ENCODE data around the gene SEMA4C.

Gene SEMA4C

GRCh38 chr2:96878796-96879544, 9.1 kb upstream of the SEMA4C start:
- H3K4me3 Mint-ChIP-seq = no peak overlapping the region
- H3K36me3 Mint-ChIP-seq (ENCODE audit: low read depth) = no peaks in the 10 kb centered on the region
- H3K4me1 Mint-ChIP-seq (ENCODE audit: low read depth) = peaks cover 18% of the 10 kb centered on the region
- DNase-seq = no peak
- no peaks in the 10 kb centered on the region for H3K9me3 Mint-ChIP-seq
- H3K27me3 Mint-ChIP-seq = no peaks in the 10 kb centered on the region
- H3K27ac Mint-ChIP-seq = no peak overlapping the region

GRCh38 chr2:96878171-96878570, 8.3 kb upstream of the SEMA4C start:
- Mint-ChIP-seq H3K4me3 (no peak overlapping the region), H3K27ac (no peak overlapping the region), H3K9me3 (no peaks in the 10 kb centered on the region), H3K36me3 (ENCODE audit: low read depth) (no peaks in the 10 kb centered on the region), H3K4me1 (ENCODE audit: low read depth) (peaks cover 26% of the 10 kb centered on the region), H3K27me3 (no peaks in the 10 kb centered on the region)
- DNase-seq = no peak

GRCh38 chr2:96877631-96878092, 7.8 kb upstream of the SEMA4C start:
- no peak overlapping the region for H3K4me3 Mint-ChIP-seq
- H3K9me3 Mint-ChIP-seq = no peaks in the 10 kb centered on the region
- no peak for DNase-seq
- H3K27me3 Mint-ChIP-seq = no peaks in the 10 kb centered on the region
- no peak overlapping the region for H3K27ac Mint-ChIP-seq
- H3K4me1 Mint-ChIP-seq (ENCODE audit: low read depth) = peaks cover 31% of the 10 kb centered on the region
- H3K36me3 Mint-ChIP-seq (ENCODE audit: low read depth) = no peaks in the 10 kb centered on the region

DNA sequence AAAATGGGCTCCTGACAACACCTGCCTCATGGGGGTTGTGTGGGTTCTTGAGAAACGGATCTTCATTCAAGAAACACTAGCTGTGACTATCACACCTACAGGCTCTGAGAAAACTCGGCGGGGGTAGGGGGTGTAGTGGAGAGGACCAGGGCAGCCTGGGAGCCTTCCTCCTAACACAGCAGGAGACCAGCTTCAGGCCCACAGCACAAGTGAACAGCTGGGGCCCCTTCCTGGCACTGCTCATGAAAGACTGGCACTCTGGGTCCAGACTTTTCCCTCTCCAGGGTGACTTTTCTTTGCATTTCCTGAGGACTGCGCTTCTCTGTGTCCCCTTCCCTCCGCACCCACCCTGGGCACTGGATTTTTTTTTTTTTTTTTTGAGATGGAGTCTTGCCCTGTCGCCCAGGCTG, 7.2 kb upstream of the SEMA4C start:
- H3K36me3 Mint-ChIP-seq (ENCODE audit: low read depth) = no peaks in the 10 kb centered on the region
- H3K9me3 Mint-ChIP-seq = no peaks in the 10 kb centered on the region
- no peaks in the 10 kb centered on the region for H3K27me3 Mint-ChIP-seq
- peaks cover 35% of the 10 kb centered on the region for H3K4me1 Mint-ChIP-seq (ENCODE audit: low read depth)
- no peak overlapping the region for H3K4me3 Mint-ChIP-seq
- no peak for DNase-seq
- no peak overlapping the region for H3K27ac Mint-ChIP-seq

DNA sequence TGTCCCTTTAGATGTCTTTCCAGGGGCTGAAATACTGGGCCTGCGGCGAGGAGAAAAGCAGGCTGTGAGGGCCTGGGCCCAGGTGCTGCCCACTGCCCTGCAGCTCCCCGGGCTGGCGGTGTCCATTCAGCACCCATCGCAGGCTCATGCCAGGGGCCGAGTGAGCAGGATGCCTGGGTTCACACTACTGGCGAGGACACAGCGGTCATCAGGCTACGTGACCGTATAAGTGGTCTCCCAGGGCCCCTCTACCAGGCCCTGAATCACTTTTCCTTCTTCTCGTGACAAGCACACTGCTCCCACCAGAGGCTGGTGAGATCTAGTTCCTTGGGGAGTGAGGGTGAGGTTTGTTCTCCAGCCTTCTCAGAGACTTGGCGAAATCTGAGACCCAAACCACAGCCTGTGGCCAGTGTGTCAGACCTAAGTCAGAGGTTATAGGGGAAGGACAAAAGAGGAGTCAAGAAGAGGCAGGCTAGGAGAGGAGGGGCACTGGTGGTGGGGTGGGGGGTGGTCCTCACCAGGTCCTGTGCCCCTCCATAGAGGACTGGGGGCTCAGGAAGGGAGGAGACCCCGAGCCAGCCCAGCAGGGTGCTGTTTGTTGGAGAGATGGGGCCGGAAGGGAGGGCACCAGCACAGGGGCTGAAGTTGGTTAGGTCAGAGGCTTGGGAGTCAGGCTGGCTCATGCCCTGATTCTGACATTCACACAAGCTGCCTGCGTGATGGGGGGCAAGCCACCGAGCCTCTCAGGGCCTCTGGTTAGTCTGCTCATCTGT, 6.6 kb upstream of the SEMA4C start:
- no peaks in the 10 kb centered on the region for H3K36me3 Mint-ChIP-seq (ENCODE audit: low read depth)

DNA sequence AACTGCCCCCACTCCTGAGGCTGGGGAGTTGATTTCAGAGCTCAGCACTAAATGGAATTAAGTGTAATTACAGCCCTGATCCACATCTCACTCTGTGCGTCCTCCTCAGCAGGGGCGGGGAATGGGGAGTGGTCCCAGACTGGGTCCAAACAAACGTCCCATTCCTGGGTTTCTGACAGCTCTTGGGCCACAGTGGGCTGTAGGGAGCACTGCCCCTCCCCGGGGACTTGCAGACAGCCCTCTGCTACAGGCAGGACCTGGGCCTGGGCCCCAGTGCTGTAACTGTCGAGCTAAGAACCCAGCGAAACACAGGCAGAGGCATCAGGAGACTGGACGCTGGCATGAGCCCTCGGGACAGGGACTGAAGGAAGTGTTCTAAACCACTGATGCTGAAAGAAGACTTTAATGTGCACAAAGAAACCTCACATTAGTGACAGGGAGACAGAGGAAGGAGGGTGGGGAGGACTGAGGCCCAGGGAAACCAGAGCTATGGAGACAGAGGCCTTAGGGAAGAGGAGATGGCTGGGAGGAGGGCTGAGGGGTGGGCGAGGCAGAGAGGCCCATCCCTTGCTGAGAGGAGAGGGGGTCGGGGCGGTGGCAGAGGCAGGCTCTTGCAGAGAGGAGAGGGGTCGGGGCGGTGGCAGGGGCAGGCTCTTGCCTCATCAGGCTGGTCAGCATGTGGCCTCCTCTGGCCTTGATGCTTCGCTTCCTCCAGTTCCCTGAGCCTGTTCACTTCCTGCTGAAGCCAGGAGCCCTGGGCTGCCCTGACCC, 5.8 kb upstream of the SEMA4C start:
- H3K4me1 Mint-ChIP-seq (ENCODE audit: low read depth) = peaks cover 40% of the 10 kb centered on the region
- H3K27ac Mint-ChIP-seq = no peak overlapping the region
- H3K9me3 Mint-ChIP-seq = no peaks in the 10 kb centered on the region
- no peak overlapping the region for H3K4me3 Mint-ChIP-seq
- no peaks in the 10 kb centered on the region for H3K36me3 Mint-ChIP-seq (ENCODE audit: low read depth)
- peaks cover 3% of the 10 kb centered on the region for H3K27me3 Mint-ChIP-seq
- no peak for DNase-seq

More for the DNA sequence above, 6.6 kb upstream of the SEMA4C start:
- no peaks in the 10 kb centered on the region for H3K27me3 Mint-ChIP-seq
- H3K4me1 Mint-ChIP-seq (ENCODE audit: low read depth) = peaks cover 35% of the 10 kb centered on the region
- no peak for DNase-seq
- no peaks in the 10 kb centered on the region for H3K9me3 Mint-ChIP-seq
- H3K4me3 Mint-ChIP-seq = no peak overlapping the region
- peak overlapping the region; percentile 29 for H3K27ac Mint-ChIP-seq

DNA sequence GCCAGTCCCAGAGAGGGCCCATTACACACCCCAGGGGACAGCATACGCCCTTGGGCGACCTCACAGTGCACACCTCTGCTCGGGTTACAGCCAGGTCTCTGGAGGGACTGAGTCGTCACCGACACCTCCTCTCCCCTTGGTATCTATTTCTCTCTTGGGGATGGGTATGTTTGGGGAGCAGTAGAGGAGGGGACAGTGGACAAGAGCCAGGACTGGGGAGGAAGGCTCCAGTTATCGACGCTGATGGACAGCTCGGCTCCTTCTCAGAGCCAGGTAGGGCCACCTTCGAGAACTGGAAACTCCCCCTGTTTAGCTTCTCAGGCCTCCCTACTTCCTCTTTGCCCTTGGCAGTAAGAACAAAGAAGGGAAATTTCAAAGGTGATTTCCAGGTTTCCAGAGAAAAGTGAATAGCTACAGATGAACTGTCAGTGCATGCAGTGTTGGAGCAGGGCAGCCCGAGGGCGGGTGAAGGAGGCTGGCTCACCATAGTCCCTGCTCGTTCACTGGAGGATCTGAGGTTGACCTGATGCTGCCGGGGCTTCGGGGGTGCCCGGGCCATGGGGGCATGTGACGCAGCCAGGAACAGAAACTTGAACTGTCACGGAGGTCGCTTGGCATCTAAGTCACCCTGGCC, 4.4 kb upstream of the SEMA4C start:
- no peak for DNase-seq
- no peak overlapping the region for H3K4me3 Mint-ChIP-seq
- peaks cover 45% of the 10 kb centered on the region for H3K4me1 Mint-ChIP-seq (ENCODE audit: low read depth)

DNA sequence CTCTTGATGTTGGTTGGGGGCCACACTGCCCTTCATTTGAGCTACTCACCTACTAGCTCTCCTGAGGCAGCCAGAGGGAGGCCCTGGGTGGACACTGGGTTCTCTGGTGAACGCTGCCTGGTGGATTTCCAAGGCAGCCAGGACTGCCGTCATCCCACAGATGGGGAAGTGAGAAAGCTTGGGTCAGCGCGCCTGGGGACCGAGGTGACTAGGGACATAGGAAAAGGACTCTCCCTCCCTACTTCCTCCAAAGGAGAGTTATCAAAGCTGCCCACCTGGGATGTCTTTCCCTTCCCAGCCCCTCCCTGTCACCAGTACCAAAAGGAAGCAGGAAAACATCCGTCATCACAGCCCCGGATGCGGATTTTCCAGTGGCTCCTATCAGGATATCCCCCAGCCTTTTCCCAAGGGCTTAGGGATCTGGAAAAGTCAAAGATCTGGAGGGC, 3.8 kb upstream of the SEMA4C start:
- Mint-ChIP-seq H3K36me3 (ENCODE audit: low read depth) (no peaks in the 10 kb centered on the region), H3K27me3 (peaks cover 7% of the 10 kb centered on the region), H3K27ac (no peak overlapping the region), H3K4me3 (no peak overlapping the region), H3K4me1 (ENCODE audit: low read depth) (peaks cover 45% of the 10 kb centered on the region), H3K9me3 (no peaks in the 10 kb centered on the region)
- DNase-seq = no peak

More for the DNA sequence above, 4.4 kb upstream of the SEMA4C start:
- Mint-ChIP-seq H3K36me3 (ENCODE audit: low read depth) (no peaks in the 10 kb centered on the region), H3K27me3 (peaks cover 7% of the 10 kb centered on the region), H3K27ac (peak overlapping the region; percentile 61), H3K9me3 (no peaks in the 10 kb centered on the region)

DNA sequence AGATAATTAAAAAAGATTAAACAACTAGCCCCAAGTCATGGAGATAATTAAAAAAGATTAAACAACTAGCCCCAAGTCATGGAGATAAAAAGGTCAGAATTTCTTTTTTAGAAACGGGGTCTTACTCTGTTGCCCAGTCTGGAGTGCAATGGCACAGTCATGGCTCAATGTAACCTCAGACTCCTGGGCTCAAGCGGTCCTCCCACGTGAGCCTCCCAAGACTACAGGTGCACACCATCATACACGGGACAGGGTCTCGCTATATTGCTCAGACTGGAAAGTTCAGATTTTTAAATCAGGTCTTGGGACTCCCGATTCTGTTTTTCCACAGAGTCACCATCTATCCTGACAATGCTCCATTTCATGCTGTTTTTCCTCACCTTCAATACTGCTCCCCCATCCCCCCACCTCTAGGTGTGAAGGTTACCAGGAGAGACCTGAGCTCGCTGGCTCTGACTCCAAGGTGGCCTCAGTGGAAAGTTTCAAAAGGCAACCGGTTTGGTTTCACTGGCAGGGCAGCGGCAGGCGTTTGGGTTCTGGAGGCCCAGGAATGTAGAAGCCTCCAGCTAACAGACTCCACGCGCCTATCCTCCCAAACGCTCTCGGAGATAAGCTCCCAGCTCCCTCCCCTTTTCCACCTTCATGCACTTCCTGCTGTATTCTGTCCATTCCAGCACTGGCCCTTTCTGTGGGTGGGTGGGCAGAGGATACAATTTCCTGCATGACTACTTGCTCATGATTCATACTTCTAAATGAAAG, 2.9 kb upstream of the SEMA4C start:
- DNase-seq = no peak
- Mint-ChIP-seq H3K36me3 (ENCODE audit: low read depth) (no peaks in the 10 kb centered on the region), H3K9me3 (no peaks in the 10 kb centered on the region), H3K27me3 (peaks cover 7% of the 10 kb centered on the region), H3K4me1 (ENCODE audit: low read depth) (peaks cover 51% of the 10 kb centered on the region), H3K27ac (no peak overlapping the region), H3K4me3 (no peak overlapping the region)

DNA sequence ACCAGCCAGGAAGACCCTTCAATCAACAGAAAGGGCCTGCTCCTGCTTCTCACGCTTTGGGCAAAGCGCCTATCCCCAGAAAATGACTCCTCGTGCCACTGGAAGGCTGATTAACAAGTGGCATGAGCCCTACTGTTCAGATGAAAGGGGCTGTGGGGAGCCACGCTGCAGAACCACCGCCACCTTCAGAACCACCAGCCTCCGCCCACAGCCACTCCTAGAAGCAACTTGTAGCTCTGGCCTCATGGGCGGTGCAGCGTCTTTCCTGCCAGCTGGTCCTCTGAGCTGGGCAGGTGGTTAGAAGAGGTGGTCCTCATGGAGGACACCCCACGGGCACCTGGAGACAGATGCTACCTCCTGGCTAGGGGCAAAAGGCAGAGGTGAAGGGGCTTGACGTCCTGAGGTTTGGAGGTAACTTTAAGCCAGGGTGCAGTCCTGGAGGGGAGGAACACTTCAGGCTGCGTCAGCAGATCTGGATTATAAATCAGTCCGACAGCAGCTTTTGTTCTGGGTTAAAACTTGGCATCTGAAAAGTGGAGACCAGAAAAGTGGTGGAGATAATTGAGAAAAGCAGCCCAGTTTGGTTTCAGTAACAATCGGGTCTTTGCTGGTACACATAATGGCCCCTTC, 861 bp upstream of the SEMA4C start:
- Mint-ChIP-seq H3K27ac (peak overlapping the region; percentile 72), H3K9me3 (no peaks in the 10 kb centered on the region), H3K27me3 (peaks cover 7% of the 10 kb centered on the region), H3K4me1 (ENCODE audit: low read depth) (peaks cover 58% of the 10 kb centered on the region), H3K36me3 (ENCODE audit: low read depth) (peaks cover 2% of the 10 kb centered on the region), H3K4me3 (peak overlapping the region; percentile 73)
- DNase-seq = peak; percentile 68

GRCh38 chr2:96869281-96869821, 529 bp downstream of the SEMA4C start:
- DNase-seq = peak; percentile 51
- peaks cover 50% of the 10 kb centered on the region for H3K4me1 Mint-ChIP-seq (ENCODE audit: low read depth)
- no peaks in the 10 kb centered on the region for H3K9me3 Mint-ChIP-seq

DNA sequence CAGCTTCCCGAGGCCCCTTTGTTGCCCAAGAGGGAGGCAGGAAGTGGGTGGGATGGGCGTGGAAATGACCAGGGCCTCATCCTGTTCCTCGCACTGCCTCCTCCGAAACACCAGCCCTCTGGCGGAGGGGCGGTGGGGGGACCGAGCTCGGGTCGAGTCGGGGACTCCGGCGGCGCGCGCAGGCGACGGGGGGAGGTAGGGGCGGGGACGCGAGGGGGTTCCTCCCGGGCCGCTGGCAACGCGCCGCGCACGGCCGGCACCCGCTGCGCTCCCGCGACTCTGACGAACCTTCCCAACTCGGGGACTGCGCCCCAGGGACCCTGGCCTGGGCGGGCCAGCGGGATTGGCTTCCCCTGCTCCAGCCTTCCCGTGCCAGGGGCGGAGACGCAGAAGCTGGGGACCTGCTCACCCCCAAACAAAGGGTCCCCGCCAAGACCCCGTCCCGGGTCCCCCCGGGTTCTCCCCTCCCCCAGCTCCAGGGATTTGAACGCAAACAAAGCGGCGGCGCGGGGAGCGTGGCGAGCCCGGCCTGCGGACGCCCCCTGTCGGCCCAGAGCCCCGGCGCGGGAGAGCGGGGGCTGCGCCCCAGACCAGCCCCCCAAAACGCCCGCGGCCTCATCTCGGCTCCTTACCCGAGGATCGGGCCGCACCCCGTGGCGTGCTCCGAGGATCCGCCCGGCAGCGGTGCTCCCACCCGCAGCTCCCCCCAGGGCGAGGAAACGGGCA, 1.2 kb downstream of the SEMA4C start:
- Mint-ChIP-seq H3K36me3 (ENCODE audit: low read depth) (peaks cover 19% of the 10 kb centered on the region), H3K4me1 (ENCODE audit: low read depth) (peaks cover 44% of the 10 kb centered on the region), H3K27me3 (peaks cover 7% of the 10 kb centered on the region), H3K9me3 (no peaks in the 10 kb centered on the region), H3K4me3 (peak overlapping the region; percentile 82), H3K27ac (peak overlapping the region; percentile 86)
- peak; percentile 76 for DNase-seq

More at GRCh38 chr2:96869281-96869821, 529 bp downstream of the SEMA4C start:
- Mint-ChIP-seq H3K36me3 (ENCODE audit: low read depth) (peaks cover 14% of the 10 kb centered on the region), H3K4me3 (peak overlapping the region; percentile 49), H3K27ac (no peak overlapping the region), H3K27me3 (peaks cover 7% of the 10 kb centered on the region)

Data from activated T-cell treated with anti-CD3 and anti-CD28 coated beads, Interleukin-2, amount 50 U/mL, for 24 hours (primary cell).